Measurements from ENCODE around the gene PPTC7. TPM values are rescaled to one million over a fixed set of nuclear protein-coding genes. Genes with fewer than 3 reads are reported as not detected.
A peak's percentile ranks its signal among the peaks of the same experiment; 100 is the strongest.

Gene PPTC7
- total and polyA plus RNA-seq, 2 donors (not counting 1 experiment from before 2014, with no cell fraction given) = 6.9 to 12.5 TPM

GRCh38 chr12:110613771-110614684 lies 30.9 kb upstream of the PPTC7 start, which contains the start of gene TCTN1:
TCTN1 (plus strand) TSS chr12:110614129; CDS start chr12:110614183, 54 bp downstream.
- Histone ChIP-seq H4K20me1 (ENCODE audit: control insufficient read depth, extremely low read depth, insufficient read depth, low read length) (no peaks in the 10 kb centered on the region), H3K4me3 (replicated peaks in 1 of 4; ENCODE audit: control extremely low read depth in 1 of 4, insufficient read depth in 1 of 4, low read depth in 3 of 4, low read length in 4 of 4) (peak within 1 kb of the TSS; percentile 66 to 76 (median 75)), H3K9ac (ENCODE audit: insufficient read depth, low read length) (peak within 1 kb of the TSS; percentile 84), H3K27me3 (ENCODE audit: control insufficient read depth, insufficient read depth, low read length) (no peaks in the 10 kb centered on the region), H3K4me1 (ENCODE audit: control insufficient read depth, extremely low read depth, insufficient read depth, low read length) (no peaks in the 10 kb centered on the region), H3K4me2 (ENCODE audit: extremely low read depth, insufficient read depth, low read length) (peak within 1 kb of the TSS; percentile 96), H2AFZ (ENCODE audit: low read length) (peak within 1 kb of the TSS; percentile 97), H3K79me2 (ENCODE audit: control insufficient read depth, insufficient read depth, low read length) (no peaks in the 10 kb centered on the region), H3K27ac (ENCODE audit: insufficient read depth, low read length) (peak within 1 kb of the TSS; percentile 83), H3K9me3 (ENCODE audit: control insufficient read depth, insufficient read depth, low read depth, low read length) (no peaks in the 10 kb centered on the region), H3K36me3 (ENCODE audit: control insufficient read depth, insufficient read depth, low read length) (no peaks in the 10 kb centered on the region)
- TF ChIP-seq CTCF (conservative IDR thresholded peaks at IDR 0.05 in 1 of 2, IDR thresholded peaks at IDR 0.05 in 1 of 2; ENCODE audit: low read depth in 1 of 2, low read length in 2 of 2) = no peak
- TF ChIP-seq EZH2 (IDR thresholded peaks at IDR 0.05; ENCODE audit: low read length, missing control alignments) = no peak
- peak; percentile 93 to 94 for DNase-seq (ENCODE audit: low read depth in 2 of 2)

GRCh38 chr12:110613071-110613770 lies 30.1 kb upstream of the PPTC7 start:
- DNase-seq (ENCODE audit: low read depth in 2 of 2) = no peak
- Histone ChIP-seq H3K9ac (ENCODE audit: insufficient read depth, low read length) (peak overlapping the region; percentile 84), H3K4me3 (replicated peaks in 1 of 4; ENCODE audit: control extremely low read depth in 1 of 4, insufficient read depth in 1 of 4, low read depth in 3 of 4, low read length in 4 of 4) (peak overlapping the region; percentile 66 to 76 (median 75)), H3K79me2 (ENCODE audit: control insufficient read depth, insufficient read depth, low read length) (no peaks in the 10 kb centered on the region), H3K36me3 (ENCODE audit: control insufficient read depth, insufficient read depth, low read length) (no peaks in the 10 kb centered on the region), H4K20me1 (ENCODE audit: control insufficient read depth, extremely low read depth, insufficient read depth, low read length) (no peaks in the 10 kb centered on the region), H3K4me2 (ENCODE audit: extremely low read depth, insufficient read depth, low read length) (peak overlapping the region; percentile 96), H3K27me3 (ENCODE audit: control insufficient read depth, insufficient read depth, low read length) (no peaks in the 10 kb centered on the region), H3K27ac (ENCODE audit: insufficient read depth, low read length) (peak overlapping the region; percentile 83), H2AFZ (ENCODE audit: low read length) (peak overlapping the region; percentile 95), H3K4me1 (ENCODE audit: control insufficient read depth, extremely low read depth, insufficient read depth, low read length) (no peaks in the 10 kb centered on the region), H3K9me3 (ENCODE audit: control insufficient read depth, insufficient read depth, low read depth, low read length) (no peaks in the 10 kb centered on the region)
- no peak for TF ChIP-seq CTCF (conservative IDR thresholded peaks at IDR 0.05 in 1 of 2, IDR thresholded peaks at IDR 0.05 in 1 of 2; ENCODE audit: low read depth in 1 of 2, low read length in 2 of 2)
- no peak for TF ChIP-seq EZH2 (IDR thresholded peaks at IDR 0.05; ENCODE audit: low read length, missing control alignments)

GRCh38 chr12:110606253-110606611 lies 23.1 kb upstream of the PPTC7 start:
- no peak overlapping the region for H3K4me3 ChIP-seq (replicated peaks in 1 of 4; ENCODE audit: control extremely low read depth in 1 of 4, insufficient read depth in 1 of 4, low read depth in 3 of 4, low read length in 4 of 4)
- no peaks in the 10 kb centered on the region for H3K36me3 ChIP-seq (ENCODE audit: control insufficient read depth, insufficient read depth, low read length)
- no peak overlapping the region for H3K9ac ChIP-seq (ENCODE audit: insufficient read depth, low read length)
- H3K9me3 ChIP-seq (ENCODE audit: control insufficient read depth, insufficient read depth, low read depth, low read length) = no peaks in the 10 kb centered on the region
- no peak for DNase-seq (ENCODE audit: low read depth in 2 of 2)
- H3K79me2 ChIP-seq (ENCODE audit: control insufficient read depth, insufficient read depth, low read length) = no peaks in the 10 kb centered on the region
- H4K20me1 ChIP-seq (ENCODE audit: control insufficient read depth, extremely low read depth, insufficient read depth, low read length) = no peaks in the 10 kb centered on the region
- no peak overlapping the region for H3K4me2 ChIP-seq (ENCODE audit: extremely low read depth, insufficient read depth, low read length)
- no peak overlapping the region for H2AFZ ChIP-seq (ENCODE audit: low read length)
- no peak for TF ChIP-seq EZH2 (IDR thresholded peaks at IDR 0.05; ENCODE audit: low read length, missing control alignments)
- TF ChIP-seq CTCF (conservative IDR thresholded peaks at IDR 0.05 in 1 of 2, IDR thresholded peaks at IDR 0.05 in 1 of 2; ENCODE audit: low read depth in 1 of 2, low read length in 2 of 2) = no peak
- no peaks in the 10 kb centered on the region for H3K4me1 ChIP-seq (ENCODE audit: control insufficient read depth, extremely low read depth, insufficient read depth, low read length)
- no peaks in the 10 kb centered on the region for H3K27me3 ChIP-seq (ENCODE audit: control insufficient read depth, insufficient read depth, low read length)
- H3K27ac ChIP-seq (ENCODE audit: insufficient read depth, low read length) = no peak overlapping the region

Data from fibroblast of lung (primary cell).